ENCODE data around the gene USF3. TPM values are rescaled to one million over a fixed set of nuclear protein-coding genes. Genes with fewer than 3 reads are reported as not detected.

The USF3 gene
- total RNA-seq, 2 donors from 2014 or later, result 18.0 to 19.4 TPM

GRCh38 chr3:113628788-113629187, 67.7 kb downstream of the USF3 start:
- no peak for DNase-seq (ENCODE audit: low spot score)
- Mint-ChIP-seq H3K4me1 (ENCODE audit: low read depth in 2 of 2) (peaks cover 4 to 7% of the 10 kb centered on the region in 2 donors), H3K9me3 (no peaks in the 10 kb centered on the region), H3K27ac (no peak overlapping the region), H3K36me3 (peaks cover 19% of the 10 kb centered on the region), H3K4me3 (no peak overlapping the region), H3K27me3 (no peaks in the 10 kb centered on the region)
- no peak for ATAC-seq

GRCh38 chr3:113628316-113628715, 68.1 kb downstream of the USF3 start:
- Mint-ChIP-seq H3K4me1 (ENCODE audit: low read depth in 2 of 2) (peaks cover 4 to 7% of the 10 kb centered on the region in 2 donors), H3K4me3 (no peak overlapping the region), H3K36me3 (peaks cover 22% of the 10 kb centered on the region), H3K9me3 (no peaks in the 10 kb centered on the region), H3K27me3 (no peaks in the 10 kb centered on the region), H3K27ac (peak overlapping the region in 1 of 2 donors; percentile 52)
- DNase-seq (ENCODE audit: low spot score) (no peak), ATAC-seq (no peak)

- Mint-ChIP-seq H3K27ac (peak overlapping the region; percentile 4 to 63), H3K9me3 (no peaks in the 10 kb centered on the region), H3K4me3 (no peak overlapping the region), H3K36me3 (peaks cover 22% of the 10 kb centered on the region), H3K4me1 (ENCODE audit: low read depth in 2 of 2) (peaks cover 4 to 7% of the 10 kb centered on the region in 2 donors), H3K27me3 (no peaks in the 10 kb centered on the region)
- DNase-seq (ENCODE audit: low spot score), result no peak
- ATAC-seq, result peak; percentile 64 to 73
Measured at GRCh38 chr3:113626503-113627371, 69.7 kb downstream of the USF3 start.

- Mint-ChIP-seq H3K4me1 (ENCODE audit: low read depth in 2 of 2) (peaks cover 4 to 7% of the 10 kb centered on the region in 2 donors), H3K4me3 (no peak overlapping the region), H3K27me3 (no peaks in the 10 kb centered on the region), H3K9me3 (no peaks in the 10 kb centered on the region), H3K36me3 (peaks cover 26% of the 10 kb centered on the region), H3K27ac (peak overlapping the region; percentile 4 to 63)
- ATAC-seq (no peak), DNase-seq (ENCODE audit: low spot score) (no peak)
Measured at GRCh38 chr3:113625834-113626233, 70.6 kb downstream of the USF3 start.

DNA sequence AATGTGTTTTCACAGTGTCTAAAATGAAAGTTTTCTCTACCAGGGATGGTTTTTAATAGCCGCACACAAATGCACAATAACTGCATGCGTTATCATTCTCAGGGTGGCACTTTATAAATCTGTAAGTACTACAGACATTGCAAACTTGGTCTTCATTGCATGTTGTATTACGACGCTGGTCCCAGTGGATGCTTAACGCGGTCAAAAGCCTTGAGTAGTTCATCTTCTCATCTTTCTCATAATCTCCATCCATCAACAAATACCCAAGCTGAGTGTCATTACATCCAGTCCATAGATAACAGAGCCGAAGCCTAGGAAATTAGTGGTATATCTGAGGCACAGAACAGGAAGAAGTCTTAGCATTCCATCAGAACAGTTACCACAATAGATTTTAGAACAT, 72.6 kb downstream of the USF3 start:
- peaks cover 4 to 7% of the 10 kb centered on the region in 2 donors for H3K4me1 Mint-ChIP-seq (ENCODE audit: low read depth in 2 of 2)
- H3K4me3 Mint-ChIP-seq, result no peak overlapping the region
- H3K27ac Mint-ChIP-seq, result no peak overlapping the region
- no peak for ATAC-seq
- DNase-seq (ENCODE audit: low spot score), result no peak
- no peaks in the 10 kb centered on the region for H3K9me3 Mint-ChIP-seq
- peaks cover 36% of the 10 kb centered on the region for H3K36me3 Mint-ChIP-seq
- no peaks in the 10 kb centered on the region for H3K27me3 Mint-ChIP-seq

DNA sequence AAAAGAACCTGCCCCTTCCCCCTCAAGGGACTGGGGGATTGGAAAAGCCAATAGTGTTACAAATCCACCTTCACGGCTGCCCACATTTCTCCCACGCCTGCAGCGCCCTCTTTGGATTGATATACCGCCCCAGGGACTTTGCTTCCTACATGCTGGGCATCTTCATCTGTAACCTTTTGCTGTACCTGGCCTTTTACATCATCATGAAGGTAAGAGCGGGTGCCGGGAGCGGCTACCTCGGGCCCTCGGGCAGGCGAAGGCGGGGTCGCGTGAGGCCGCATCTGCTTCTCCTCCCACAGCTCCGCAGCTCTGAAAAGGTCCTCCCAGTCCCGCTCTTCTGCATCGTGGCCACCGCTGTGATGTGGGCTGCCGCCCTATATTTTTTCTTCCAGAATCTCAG, 73.1 kb downstream of the USF3 start:
- DNase-seq (ENCODE audit: low spot score), result no peak
- H3K27me3 Mint-ChIP-seq, result no peaks in the 10 kb centered on the region
- peaks cover 36% of the 10 kb centered on the region for H3K36me3 Mint-ChIP-seq
- H3K4me1 Mint-ChIP-seq (ENCODE audit: low read depth in 2 of 2), result peaks cover 4 to 7% of the 10 kb centered on the region in 2 donors
- no peak for ATAC-seq
- no peak overlapping the region for H3K27ac Mint-ChIP-seq
- no peak overlapping the region for H3K4me3 Mint-ChIP-seq
- no peaks in the 10 kb centered on the region for H3K9me3 Mint-ChIP-seq

- peak overlapping the region in 1 of 2 donors; percentile 17 for H3K27ac Mint-ChIP-seq
- no peak for DNase-seq (ENCODE audit: low spot score)
- ATAC-seq, result no peak
- no peaks in the 10 kb centered on the region for H3K27me3 Mint-ChIP-seq
- H3K4me3 Mint-ChIP-seq, result no peak overlapping the region
- no peaks in the 10 kb centered on the region for H3K4me1 Mint-ChIP-seq (ENCODE audit: low read depth in 2 of 2)
- H3K9me3 Mint-ChIP-seq, result no peaks in the 10 kb centered on the region
- peaks cover 28% of the 10 kb centered on the region for H3K36me3 Mint-ChIP-seq
Measured at GRCh38 chr3:113620091-113620490, 76.4 kb downstream of the USF3 start.

DNA sequence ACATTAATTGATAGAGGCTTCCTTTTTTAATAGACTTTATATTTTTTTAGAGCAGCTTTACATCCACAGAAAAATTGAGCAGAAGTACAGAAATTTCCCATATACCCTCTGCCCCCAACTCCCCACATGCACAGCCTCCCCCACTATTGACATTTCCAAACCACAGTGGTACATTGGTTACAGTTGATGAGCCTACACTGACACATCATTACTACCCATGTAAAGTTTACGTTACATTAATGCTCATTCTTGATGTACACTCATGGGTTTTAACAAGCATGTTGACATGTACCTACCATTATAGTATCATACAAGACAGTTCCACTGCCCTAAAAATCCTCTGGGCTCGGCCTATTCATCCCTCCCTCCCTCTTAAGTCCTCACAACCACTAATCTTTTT, 78.7 kb downstream of the USF3 start:
- Mint-ChIP-seq H3K4me1 (ENCODE audit: low read depth in 2 of 2) (no peaks in the 10 kb centered on the region), H3K36me3 (peaks cover 25% of the 10 kb centered on the region), H3K27ac (no peak overlapping the region), H3K27me3 (no peaks in the 10 kb centered on the region), H3K4me3 (no peak overlapping the region), H3K9me3 (no peaks in the 10 kb centered on the region)
- no peak for DNase-seq (ENCODE audit: low spot score)
- ATAC-seq, result no peak

- Mint-ChIP-seq H3K4me1 (ENCODE audit: low read depth in 2 of 2) (no peaks in the 10 kb centered on the region), H3K36me3 (peaks cover 27% of the 10 kb centered on the region), H3K9me3 (no peaks in the 10 kb centered on the region), H3K27ac (no peak overlapping the region), H3K4me3 (no peak overlapping the region), H3K27me3 (no peaks in the 10 kb centered on the region)
- DNase-seq (ENCODE audit: low spot score), result no peak
- no peak for ATAC-seq
Measured at GRCh38 chr3:113615976-113616375, 80.5 kb downstream of the USF3 start.

DNA sequence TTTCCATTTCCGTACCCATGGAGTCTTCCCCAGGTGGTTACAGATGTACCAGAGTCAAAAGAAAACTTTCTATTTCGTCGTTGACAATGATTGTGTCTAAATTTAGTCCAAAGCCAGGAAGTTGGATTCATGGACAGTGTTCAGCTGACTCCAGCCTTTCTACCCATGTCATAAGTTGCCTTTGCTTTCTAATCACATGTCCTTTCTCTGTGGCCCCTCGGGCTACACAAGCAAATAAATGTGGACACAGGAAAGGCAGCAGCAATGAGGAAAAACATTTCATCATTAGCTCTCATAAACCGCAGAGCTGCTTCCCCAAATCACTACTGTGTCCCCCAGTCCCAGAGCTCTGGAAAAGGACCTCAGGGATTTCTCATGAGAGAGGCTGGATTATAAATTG, 82.0 kb downstream of the USF3 start:
- no peak for DNase-seq (ENCODE audit: low spot score)
- H3K4me1 Mint-ChIP-seq (ENCODE audit: low read depth in 2 of 2), result no peaks in the 10 kb centered on the region
- H3K27ac Mint-ChIP-seq, result no peak overlapping the region
- H3K4me3 Mint-ChIP-seq, result no peak overlapping the region
- no peaks in the 10 kb centered on the region for H3K9me3 Mint-ChIP-seq
- H3K27me3 Mint-ChIP-seq, result no peaks in the 10 kb centered on the region
- peaks cover 23% of the 10 kb centered on the region for H3K36me3 Mint-ChIP-seq
- ATAC-seq, result no peak

DNA sequence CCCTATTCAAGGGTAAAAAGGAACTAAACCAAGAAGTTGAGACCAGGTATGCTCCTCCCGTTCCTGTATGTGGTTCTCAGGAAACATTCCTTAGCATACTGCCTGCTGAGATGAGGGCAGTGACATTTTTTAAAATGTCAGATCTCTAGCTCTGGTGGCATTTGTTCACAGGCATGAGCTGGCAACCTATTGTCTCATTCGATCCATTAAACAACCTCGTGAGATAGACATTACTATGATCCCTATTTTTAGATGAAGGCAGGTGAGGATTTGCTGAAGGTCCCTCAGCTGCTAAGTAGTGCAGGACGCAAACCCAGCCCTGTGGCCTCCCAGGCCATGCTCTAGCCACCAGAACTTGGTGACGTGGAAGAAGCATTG, 89.2 kb downstream of the USF3 start:
- no peaks in the 10 kb centered on the region for H3K27me3 Mint-ChIP-seq
- H3K4me1 Mint-ChIP-seq (ENCODE audit: low read depth in 2 of 2), result peaks cover 12 to 21% of the 10 kb centered on the region in 2 donors
- DNase-seq (ENCODE audit: low spot score), result no peak
- no peak for ATAC-seq
- H3K36me3 Mint-ChIP-seq, result peaks cover 14% of the 10 kb centered on the region
- H3K9me3 Mint-ChIP-seq, result no peaks in the 10 kb centered on the region
- peak overlapping the region; percentile 34 for H3K4me3 Mint-ChIP-seq
- H3K27ac Mint-ChIP-seq, result peak overlapping the region in 1 of 2 donors; percentile 33

DNA sequence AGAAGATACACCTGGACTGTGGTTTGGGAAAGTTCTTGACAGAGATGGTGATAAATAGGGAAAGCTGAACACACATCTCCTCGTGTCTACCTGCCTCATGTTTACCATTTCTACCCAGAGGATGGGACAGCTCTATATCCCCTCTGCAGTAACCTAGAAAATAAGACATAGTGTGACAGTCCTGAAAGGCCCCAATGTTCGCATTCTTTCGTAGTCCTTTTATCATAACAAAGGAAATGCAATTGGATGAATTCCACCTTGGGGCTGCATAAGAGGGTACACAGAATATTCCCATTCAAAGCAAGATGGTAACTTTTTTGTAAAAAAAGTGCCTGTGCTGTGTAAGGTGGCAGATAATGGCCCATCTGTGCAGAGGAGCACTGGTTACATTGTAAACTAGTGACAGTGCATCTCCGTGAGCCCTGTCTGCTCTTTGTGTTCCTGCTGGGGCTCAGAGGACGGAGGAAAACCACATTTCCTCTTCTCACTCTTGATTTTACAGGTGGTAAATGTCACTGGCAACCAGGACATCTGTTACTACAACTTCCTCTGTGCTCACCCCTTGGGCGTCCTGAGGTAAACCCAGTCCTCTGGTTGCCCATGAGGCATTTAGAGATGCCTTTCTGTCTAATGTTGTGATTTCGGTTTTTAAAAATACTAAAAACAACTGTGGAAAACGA, 89.8 kb downstream of the USF3 start:
- H3K4me3 Mint-ChIP-seq, result peak overlapping the region; percentile 34
- H3K9me3 Mint-ChIP-seq, result no peaks in the 10 kb centered on the region
- H3K36me3 Mint-ChIP-seq, result peaks cover 10% of the 10 kb centered on the region
- DNase-seq (ENCODE audit: low spot score) (no peak), ATAC-seq (peak; percentile 82 to 93)
- H3K27me3 Mint-ChIP-seq, result no peaks in the 10 kb centered on the region
- H3K4me1 Mint-ChIP-seq (ENCODE audit: low read depth in 2 of 2), result peaks cover 12 to 21% of the 10 kb centered on the region in 2 donors
- H3K27ac Mint-ChIP-seq, result peak overlapping the region in 1 of 2 donors; percentile 33

DNA sequence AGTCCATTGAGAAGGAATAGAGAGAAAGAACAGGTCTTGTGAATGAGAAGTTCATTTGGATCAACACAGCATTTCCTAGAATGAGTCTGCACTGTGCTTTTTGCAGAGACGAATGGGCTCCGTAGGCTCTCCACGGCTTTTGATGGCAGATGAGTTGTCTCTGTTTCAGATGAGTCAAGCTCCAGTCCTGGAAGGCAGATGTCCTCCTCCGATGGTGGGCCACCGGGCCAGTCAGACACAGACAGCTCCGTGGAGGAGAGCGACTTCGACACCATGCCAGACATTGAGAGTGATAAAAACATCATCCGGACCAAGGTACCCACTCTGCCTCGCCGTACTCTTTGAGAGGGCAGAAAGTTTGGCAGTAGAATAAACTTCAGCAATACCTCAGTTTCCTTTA, 93.6 kb downstream of the USF3 start:
- Mint-ChIP-seq H3K27ac (no peak overlapping the region), H3K27me3 (no peaks in the 10 kb centered on the region), H3K4me1 (ENCODE audit: low read depth in 2 of 2) (peaks cover 12 to 16% of the 10 kb centered on the region in 2 donors), H3K4me3 (no peak overlapping the region), H3K9me3 (no peaks in the 10 kb centered on the region), H3K36me3 (no peaks in the 10 kb centered on the region)
- DNase-seq (ENCODE audit: low spot score) (no peak), ATAC-seq (no peak)

- H3K36me3 Mint-ChIP-seq, result no peaks in the 10 kb centered on the region
- no peaks in the 10 kb centered on the region for H3K27me3 Mint-ChIP-seq
Measured at GRCh38 chr3:113602256-113602655, 94.2 kb downstream of the USF3 start.

More at GRCh38 chr3:113602256-113602655, 94.2 kb downstream of the USF3 start:
- ATAC-seq (no peak), DNase-seq (ENCODE audit: low spot score) (no peak)
- H3K4me1 Mint-ChIP-seq (ENCODE audit: low read depth in 2 of 2), result peaks cover 11 to 12% of the 10 kb centered on the region in 2 donors
- no peak overlapping the region for H3K4me3 Mint-ChIP-seq
- no peaks in the 10 kb centered on the region for H3K9me3 Mint-ChIP-seq
- H3K27ac Mint-ChIP-seq, result no peak overlapping the region

Data from natural killer cell treated with Interleukin-12 subunit alpha and Interleukin-12 subunit beta and Interleukin-15 and Interleukin-18, amount 100 ng/mL, for 72 hours (primary cell).